GM19099 (cell line): ENCODE results near the gene HMGCS2.

Source experiments
- POLR2A ChIP-seq: IDR thresholded peaks from 3 replicates; pipeline ENCODE4 v1.6.1; 2011; ENCODE audit warnings: low read depth; ENCODE audit not compliant: insufficient read length; ENCODE audit errors: extremely low read depth

Gene HMGCS2

DNA sequence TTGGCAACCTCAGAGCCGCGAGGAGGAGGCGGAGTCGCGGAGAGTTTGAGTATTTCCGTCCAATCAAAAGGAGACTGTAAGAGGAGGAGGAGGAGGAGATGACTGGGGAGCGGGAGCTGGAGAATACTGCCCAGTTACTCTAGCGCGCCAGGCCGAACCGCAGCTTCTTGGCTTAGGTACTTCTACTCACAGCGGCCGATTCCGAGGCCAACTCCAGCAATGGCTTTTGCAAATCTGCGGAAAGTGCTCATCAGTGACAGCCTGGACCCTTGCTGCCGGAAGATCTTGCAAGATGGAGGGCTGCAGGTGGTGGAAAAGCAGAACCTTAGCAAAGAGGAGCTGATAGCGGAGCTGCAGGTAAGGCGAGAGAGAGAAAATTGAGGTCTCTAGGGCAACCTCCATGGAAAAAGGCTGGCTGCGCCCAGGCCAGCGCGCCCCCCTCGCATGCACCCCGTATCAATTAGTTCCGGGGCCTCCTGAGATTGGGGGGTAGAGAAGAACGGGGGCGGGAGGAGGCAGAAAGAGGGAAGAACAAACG lies 56.8 kb downstream of the HMGCS2 start, which contains the start of gene PHGDH:
Gene PHGDH (plus strand): TSS at position 131 of the 538 bp plus-strand sequence. CDS start 89 bp downstream, at position 220.
- peak; percentile 58 for TF ChIP-seq POLR2A

DNA sequence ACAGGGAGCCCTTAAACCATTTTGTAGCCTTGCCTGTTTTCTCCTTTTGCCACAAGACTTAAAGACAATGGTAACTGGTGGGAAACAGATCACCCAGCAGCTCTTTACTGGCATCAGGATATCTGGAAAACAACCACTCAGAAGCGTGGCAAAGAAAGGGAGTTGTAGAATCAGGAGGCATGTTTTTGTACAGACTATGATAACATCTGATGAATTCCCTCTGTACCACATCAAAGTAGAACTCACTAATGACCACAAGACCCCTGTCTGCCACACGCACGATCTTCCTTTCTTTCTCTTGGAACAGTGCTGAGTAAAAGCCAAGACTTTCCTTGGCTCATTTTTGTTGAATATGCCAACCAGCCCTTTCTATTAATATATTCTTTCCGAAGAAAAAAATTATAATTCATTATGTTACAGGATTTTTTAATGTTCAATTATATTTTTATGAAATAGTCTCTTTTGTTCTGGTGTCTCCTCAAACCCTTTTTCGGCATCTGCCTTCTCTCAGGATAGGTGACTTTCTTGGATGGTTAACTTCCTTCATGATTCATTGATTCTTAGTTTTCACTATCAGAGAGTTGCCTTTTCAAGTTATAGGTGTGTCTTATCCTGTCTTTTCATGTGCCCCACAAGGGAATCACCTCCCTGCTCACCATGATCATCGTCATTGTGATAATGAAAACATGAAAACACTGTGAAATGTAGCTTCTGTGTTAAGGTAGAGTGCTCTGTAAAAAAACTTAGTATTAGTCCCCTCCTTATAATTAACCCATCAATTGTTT lies 64.8 kb downstream of the HMGCS2 start:
- no peak for TF ChIP-seq POLR2A

DNA sequence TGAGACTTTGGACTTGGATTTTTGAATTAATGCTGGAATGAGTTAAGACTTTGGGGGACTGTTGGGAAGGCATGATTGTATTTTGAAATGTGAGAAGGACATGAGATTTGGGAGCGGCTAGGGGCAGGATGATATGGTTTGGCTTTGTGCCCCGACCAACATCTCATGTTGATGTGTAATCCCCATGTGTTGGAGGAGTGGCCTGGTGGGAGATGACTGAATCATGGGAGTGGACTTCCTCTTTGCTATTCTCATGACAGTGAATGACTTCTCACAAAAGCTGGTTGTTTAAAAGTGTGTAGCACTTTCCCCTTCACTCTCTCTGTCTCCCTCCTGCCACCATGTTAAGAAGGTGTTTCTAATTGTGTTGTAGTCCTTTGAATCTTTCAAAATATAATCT lies 66.3 kb downstream of the HMGCS2 start:
- no peak for TF ChIP-seq POLR2A

DNA sequence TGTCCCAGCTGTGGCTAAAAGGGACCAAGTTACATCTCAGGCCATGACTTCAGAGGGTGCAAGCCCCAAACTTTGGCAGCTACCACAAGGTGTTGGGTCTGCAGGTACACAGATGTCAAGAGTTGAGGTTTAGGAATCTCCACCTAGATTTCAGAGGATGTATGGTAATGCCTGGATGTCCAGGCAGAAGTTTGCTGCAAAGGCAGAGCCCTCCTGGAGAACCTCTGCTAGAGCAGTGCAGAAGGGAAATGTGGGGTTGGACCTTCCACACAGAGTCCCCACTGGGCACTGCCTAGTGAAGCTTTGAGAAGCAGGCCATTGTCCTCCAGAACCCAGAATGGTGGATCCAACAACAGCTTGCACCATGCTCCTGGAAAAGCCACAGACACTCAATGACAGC lies 67.0 kb downstream of the HMGCS2 start:
- no peak for TF ChIP-seq POLR2A

DNA sequence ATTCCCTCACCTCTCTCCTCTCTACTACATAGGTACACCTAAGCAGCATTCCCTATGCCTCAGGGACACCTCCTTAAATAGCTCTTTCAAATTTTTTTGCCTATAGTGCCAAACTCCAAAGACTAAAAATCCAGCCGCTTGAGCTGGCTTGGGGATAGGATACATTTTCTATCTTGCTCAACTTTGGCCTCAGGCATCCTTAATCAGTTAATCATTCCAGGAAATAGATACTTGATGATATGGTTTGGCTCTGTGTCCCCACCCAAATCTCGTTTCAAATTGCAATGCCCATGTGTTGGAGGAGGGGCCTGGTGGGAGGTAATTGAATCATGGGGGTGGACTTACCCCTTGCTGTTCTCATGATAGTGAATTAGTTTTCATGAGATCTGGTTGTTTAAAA lies 68.4 kb downstream of the HMGCS2 start:
- TF ChIP-seq POLR2A = no peak
